Liver (tissue), 9 donors: ENCODE results near the gene NTF4. TPM values are rescaled to one million over a fixed set of nuclear protein-coding genes. Genes with fewer than 3 reads are reported as not detected.

Experiments used
- DNase-seq: peaks from one replicate; pipeline ENCODE4 v3.0.0-alpha.2; 2017; ENCODE audit warnings: low spot score
- H3K27ac ChIP-seq, 2 donors: one replicate each; pipeline ENCODE4 v1.7.0; 2013; ENCODE audit warnings: inconsistent platforms in 2 of 2, low read length in 2 of 2, control low read depth in 1 of 2, low read depth in 1 of 2, mild to moderate bottlenecking in 1 of 2
- H3K27me3 ChIP-seq, 4 donors: one replicate each; pipeline versions ENCODE4 v1.6.1 to v1.7.0; 2013; ENCODE audit warnings: low read length in 3 of 4, inconsistent platforms in 1 of 4, mild to moderate bottlenecking in 1 of 4, moderate library complexity in 1 of 4; ENCODE audit not compliant: control insufficient read depth in 4 of 4, insufficient read depth in 4 of 4
- H3K36me3 ChIP-seq, 4 donors: one replicate each; pipeline versions ENCODE4 v1.6.1 to v1.7.0; 2013; ENCODE audit warnings: low read length in 3 of 4, mild to moderate bottlenecking in 3 of 4, low read depth in 1 of 4, moderate library complexity in 1 of 4; ENCODE audit not compliant: control insufficient read depth in 4 of 4, insufficient read depth in 3 of 4
- H3K4me1 ChIP-seq, 4 donors: one replicate each; pipeline versions ENCODE4 v1.6.1 to v1.7.0; 2013; ENCODE audit warnings: low read length in 3 of 4, mild to moderate bottlenecking in 3 of 4, moderate library complexity in 1 of 4; ENCODE audit not compliant: control insufficient read depth in 4 of 4, insufficient read depth in 4 of 4
- H3K4me3 ChIP-seq, 3 donors: one replicate each; pipeline versions ENCODE4 v1.6.1 to v1.7.0; 2013; ENCODE audit warnings: low read length in 3 of 3, control low read depth in 1 of 3, low read depth in 1 of 3, mild to moderate bottlenecking in 1 of 3
- H3K9ac ChIP-seq, 2 donors: one replicate each; pipeline ENCODE4 v1.7.0; 2013; ENCODE audit warnings: low read length in 2 of 2, mild to moderate bottlenecking in 2 of 2, moderate library complexity in 2 of 2, control low read depth in 1 of 2, low read depth in 1 of 2
- H3K9me3 ChIP-seq, 4 donors: one replicate each; pipeline versions ENCODE4 v1.6.1 to v1.7.0; 2013; ENCODE audit warnings: low read length in 3 of 4; ENCODE audit not compliant: control insufficient read depth in 4 of 4
- ATF3 ChIP-seq: IDR thresholded peaks from 2 replicates; pipeline ENCODE4 v1.6.1; 2016; ENCODE audit warnings: antibody characterized with exemption
- CTCF ChIP-seq: fragments of 150-350 bp; IDR thresholded peaks from 2 replicates; pipeline ENCODE4 v1.5.1; 2017; ENCODE audit warnings: improper control_type of control experiment, low read depth, low read length; ENCODE audit not compliant: missing input control
- EGR1 ChIP-seq, 2 donors: IDR thresholded peaks; 2 replicates each; pipeline ENCODE4 v1.6.1; 2016 to 2018; ENCODE audit warnings: antibody characterized with exemption in 2 of 2, low read depth in 2 of 2
- FOXA1 ChIP-seq: IDR thresholded peaks from 2 replicates; pipeline ENCODE4 v1.6.1; 2016; ENCODE audit warnings: antibody characterized with exemption
- FOXA2 ChIP-seq: IDR thresholded peaks from 2 replicates; pipeline ENCODE4 v1.6.1; 2016; ENCODE audit warnings: antibody characterized with exemption
- GABPA ChIP-seq, 2 donors: IDR thresholded peaks in 1 of 2; conservative IDR thresholded peaks in 1 of 2; 2 replicates each; pipeline ENCODE4 v1.6.1; 2016; ENCODE audit warnings: antibody characterized with exemption in 2 of 2, mild to moderate bottlenecking in 1 of 2, moderate library complexity in 1 of 2
- HNF4A ChIP-seq, 2 donors: conservative IDR thresholded peaks; 2 replicates each; pipeline ENCODE4 v1.6.1; 2016; ENCODE audit warnings: antibody characterized with exemption in 2 of 2, mild to moderate bottlenecking in 2 of 2
- HNF4G ChIP-seq: IDR thresholded peaks from 2 replicates; pipeline ENCODE4 v1.6.1; 2016; ENCODE audit warnings: antibody characterized with exemption
- JUND ChIP-seq, 2 donors: IDR thresholded peaks; 2 replicates each; pipeline ENCODE4 v1.6.1; 2016; ENCODE audit warnings: antibody characterized with exemption in 2 of 2
- MAX ChIP-seq: IDR thresholded peaks from 2 replicates; pipeline ENCODE4 v1.6.1; 2016; ENCODE audit warnings: antibody characterized with exemption
- NR2F2 ChIP-seq: IDR thresholded peaks from 2 replicates; pipeline ENCODE4 v1.6.1; 2016; ENCODE audit warnings: antibody characterized with exemption
- RAD21 ChIP-seq, 2 donors: IDR thresholded peaks; 2 replicates each; pipeline ENCODE4 v1.6.1; 2016; ENCODE audit warnings: antibody characterized with exemption in 2 of 2, mild to moderate bottlenecking in 2 of 2
- REST ChIP-seq: IDR thresholded peaks from 2 replicates; pipeline ENCODE4 v1.6.1; 2016; ENCODE audit warnings: antibody characterized with exemption, mild to moderate bottlenecking
- RXRA ChIP-seq, 2 donors: IDR thresholded peaks; 2 replicates each; pipeline ENCODE4 v1.6.1; 2017 to 2018; ENCODE audit warnings: antibody characterized with exemption in 2 of 2, mild to moderate bottlenecking in 1 of 2
- SP1 ChIP-seq: IDR thresholded peaks from 2 replicates; pipeline ENCODE4 v1.6.1; 2018; ENCODE audit warnings: antibody characterized with exemption, mild to moderate bottlenecking
- TAF1 ChIP-seq: conservative IDR thresholded peaks from 2 replicates; pipeline ENCODE4 v1.6.1; 2016; ENCODE audit warnings: antibody characterized with exemption, mild to moderate bottlenecking
- YY1 ChIP-seq: IDR thresholded peaks from 2 replicates; pipeline ENCODE4 v1.6.1; 2016; ENCODE audit warnings: antibody characterized with exemption, mild to moderate bottlenecking
- ZBTB33 ChIP-seq: IDR thresholded peaks from 2 replicates; pipeline ENCODE4 v1.6.1; 2016; ENCODE audit warnings: antibody characterized with exemption
- WGBS: extraction: QIAGEN DNeasy Blood & Tissue Kit; methylation state at CpG from one replicate; pipeline ENCODE4 v1.1.7; 2013; 5-methylcytosine and 5-hydroxymethylcytosine counted together
- polyA plus RNA-seq, 2 donors: library from polyadenylated mRNA; stranded (reverse) in 1 of 2; unstranded in 1 of 2; fragments of 200-250 nt in 1 of 2; fragments of >200 nt in 1 of 2; fragmentation: Nextera tagmentation in 1 of 2; extraction: Ambion mirVana in 1 of 2; gene quantifications; one replicate each; pipeline versions ENCODE4 v1.2.1 to v1.2.3, GENCODE V29; 2013 to 2015
- total RNA-seq, 2 donors: library from RNA; depleted of rRNA; stranded (reverse); fragments of >200 nt; gene quantifications; one replicate each; pipeline ENCODE4 v1.2.3, GENCODE V29; 2014
- donor health status: healthy.
- donor health status: healthy.
- donor health status: healthy.
- donor health status: healthy.
- donor health status: healthy.

NTF4 gene
- total and polyA plus RNA-seq, 4 donors: not detected

GRCh38 chr19:49085020-49085867, 20.6 kb upstream of the NTF4 start, which contains the start of gene SNRNP70:
Gene SNRNP70, plus strand, starts transcription at chr19:49085451. Its CDS starts 964 bp downstream, at chr19:49086415.
- peak within 1 kb of the TSS; percentile 75 to 79 for H3K9ac ChIP-seq
- H3K36me3 ChIP-seq: peaks cover 2 to 16% (median 9%) of the 10 kb centered on the region in 4 donors
- H3K27ac ChIP-seq: peak within 1 kb of the TSS; percentile 90
- peak within 1 kb of the TSS; percentile 85 to 97 (median 89) for H3K4me3 ChIP-seq
- peaks cover 11 to 26% (median 19%) of the 10 kb centered on the region in 4 donors for H3K4me1 ChIP-seq
- TF ChIP-seq JUND (IDR thresholded peaks at IDR 0.05): no peak
- TF ChIP-seq EGR1 (IDR thresholded peaks at IDR 0.05; ENCODE audit: low read depth in 2 of 2): peak; percentile 70 to 86
- peak in 1 of 2 donors; percentile 36 for TF ChIP-seq HNF4A (conservative IDR thresholded peaks at IDR 0.05)
- TF ChIP-seq CTCF: no peak
- no peak for TF ChIP-seq FOXA2
- peak; percentile 30 for TF ChIP-seq ATF3
- TF ChIP-seq HNF4G: no peak
- peak; percentile 56 for TF ChIP-seq YY1
- peak in 1 of 2 donors; percentile 15 for TF ChIP-seq RAD21 (IDR thresholded peaks at IDR 0.05)
- TF ChIP-seq RXRA (IDR thresholded peaks at IDR 0.05): peak; percentile 58 to 70
- TF ChIP-seq ZBTB33: peak; percentile 98
- TF ChIP-seq FOXA1: peak; percentile 75
- peak; percentile 64 for TF ChIP-seq NR2F2
- TF ChIP-seq TAF1: peak; percentile 22
- TF ChIP-seq GABPA (IDR thresholded peaks at IDR 0.05 in 1 of 2, conservative IDR thresholded peaks at IDR 0.05 in 1 of 2): peak in 1 of 2 donors; percentile 67
- peak; percentile 61 for TF ChIP-seq REST
- TF ChIP-seq MAX: peak; percentile 75
- peak; percentile 80 for TF ChIP-seq SP1
- WGBS: under 1% methylated on average over 89 of the region's 89 CpGs
- no peaks in the 10 kb centered on the region for H3K9me3 ChIP-seq
- no peaks in the 10 kb centered on the region for H3K27me3 ChIP-seq
- peak; percentile 98 for DNase-seq
